ENCODE data around the gene CBR1. TPM values are rescaled to one million over a fixed set of nuclear protein-coding genes. Genes with fewer than 3 reads are reported as not detected.
"Not testable (repeated sequence)": the region's sequence is repeated elsewhere in the genome, so short reads cannot be mapped to it uniquely, and the experiment has no call there.

CBR1 gene
- total RNA-seq, 1 experiment from 2014 or later: 290 TPM

DNA sequence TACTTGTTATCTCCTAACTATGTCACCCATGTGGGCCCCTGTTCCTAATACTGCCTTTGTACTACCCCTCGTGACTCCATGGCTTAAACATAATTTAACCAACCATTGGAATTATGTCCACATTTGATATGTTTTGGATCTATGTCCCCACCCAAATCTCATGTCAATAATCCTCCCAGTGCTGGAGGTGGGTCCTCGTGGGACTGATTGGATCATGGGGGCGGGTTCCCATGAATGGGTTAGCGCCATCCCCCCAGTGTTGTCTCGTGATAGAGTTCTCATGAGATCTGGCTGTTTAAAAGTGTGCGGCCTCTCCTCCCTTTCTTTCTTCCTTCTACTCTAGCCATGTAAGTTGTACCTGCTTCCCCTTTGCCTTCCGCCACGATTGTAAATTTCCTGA, 9.8 kb downstream of the CBR1 start:
- DNase-seq (ENCODE audit: low spot score): no peak

GRCh38 chr21:36080386-36080785, 10.6 kb downstream of the CBR1 start:
- no peak for DNase-seq (ENCODE audit: low spot score)

GRCh38 chr21:36082237-36082664, 12.4 kb downstream of the CBR1 start:
- DNase-seq (ENCODE audit: low spot score): peak; percentile 54

DNA sequence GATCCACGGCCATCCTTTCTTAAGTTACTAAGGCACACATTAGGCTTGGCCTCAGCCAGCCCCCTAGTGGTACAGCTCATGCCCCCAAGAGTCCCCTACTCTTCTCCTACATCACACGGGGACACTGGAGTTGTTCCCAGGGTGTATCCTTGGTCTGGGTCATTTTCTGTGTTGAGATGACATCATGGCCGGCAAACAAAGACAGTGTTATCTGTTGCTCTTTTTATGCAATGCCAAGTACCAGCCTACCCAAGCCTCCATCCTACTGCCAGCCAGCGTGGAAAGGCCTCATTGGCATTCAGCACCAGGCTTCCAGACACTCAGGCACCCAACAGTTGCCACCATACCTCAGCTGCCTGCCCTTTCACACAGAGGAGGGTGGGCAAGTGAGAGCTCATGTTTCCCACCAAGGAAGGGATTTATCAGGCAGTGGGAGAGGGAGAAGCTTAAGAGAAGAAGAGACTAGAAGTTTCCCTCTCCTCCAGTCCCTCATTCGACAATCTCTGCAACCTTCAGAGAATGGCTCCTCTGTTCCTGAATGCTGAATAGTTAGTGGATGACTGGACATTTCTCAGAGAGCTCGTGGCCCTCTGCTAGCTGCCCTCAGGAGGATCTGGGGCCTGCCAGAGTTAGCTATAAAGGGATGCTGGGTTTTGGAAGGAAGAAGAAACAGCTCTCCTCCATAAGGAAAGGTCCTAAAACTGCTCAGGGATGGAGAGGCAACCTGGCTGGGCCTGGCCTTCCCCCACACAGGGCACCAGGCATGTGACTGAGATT, 17.7 kb downstream of the CBR1 start:
- no peak for DNase-seq (ENCODE audit: low spot score)

- DNase-seq (ENCODE audit: low spot score): no peak
Observed at GRCh38 chr21:36089946-36090345, 20.1 kb downstream of the CBR1 start.

DNA sequence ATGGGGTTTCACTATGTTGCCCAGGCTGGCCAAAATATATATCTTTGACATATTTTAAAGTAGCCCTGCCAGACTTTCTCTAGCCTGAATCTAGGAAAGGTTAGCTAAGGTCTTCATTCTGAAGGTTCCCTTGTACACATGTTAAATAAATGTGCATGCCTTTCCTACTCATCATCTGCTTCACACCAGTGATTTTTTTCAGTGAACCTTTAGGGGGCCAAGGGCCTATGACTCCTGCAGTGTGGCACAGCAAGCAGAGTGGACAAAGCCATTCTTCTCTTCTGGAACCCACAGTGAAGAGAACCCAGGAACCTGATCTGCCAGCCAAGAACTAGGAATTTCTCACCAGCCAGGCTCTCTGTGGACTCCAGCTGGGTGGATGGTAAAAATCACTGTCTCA, 22.9 kb downstream of the CBR1 start:
- no peak for DNase-seq (ENCODE audit: low spot score)

- DNase-seq (ENCODE audit: low spot score): no peak
Observed at GRCh38 chr21:36093512-36093911, 23.7 kb downstream of the CBR1 start.

DNA sequence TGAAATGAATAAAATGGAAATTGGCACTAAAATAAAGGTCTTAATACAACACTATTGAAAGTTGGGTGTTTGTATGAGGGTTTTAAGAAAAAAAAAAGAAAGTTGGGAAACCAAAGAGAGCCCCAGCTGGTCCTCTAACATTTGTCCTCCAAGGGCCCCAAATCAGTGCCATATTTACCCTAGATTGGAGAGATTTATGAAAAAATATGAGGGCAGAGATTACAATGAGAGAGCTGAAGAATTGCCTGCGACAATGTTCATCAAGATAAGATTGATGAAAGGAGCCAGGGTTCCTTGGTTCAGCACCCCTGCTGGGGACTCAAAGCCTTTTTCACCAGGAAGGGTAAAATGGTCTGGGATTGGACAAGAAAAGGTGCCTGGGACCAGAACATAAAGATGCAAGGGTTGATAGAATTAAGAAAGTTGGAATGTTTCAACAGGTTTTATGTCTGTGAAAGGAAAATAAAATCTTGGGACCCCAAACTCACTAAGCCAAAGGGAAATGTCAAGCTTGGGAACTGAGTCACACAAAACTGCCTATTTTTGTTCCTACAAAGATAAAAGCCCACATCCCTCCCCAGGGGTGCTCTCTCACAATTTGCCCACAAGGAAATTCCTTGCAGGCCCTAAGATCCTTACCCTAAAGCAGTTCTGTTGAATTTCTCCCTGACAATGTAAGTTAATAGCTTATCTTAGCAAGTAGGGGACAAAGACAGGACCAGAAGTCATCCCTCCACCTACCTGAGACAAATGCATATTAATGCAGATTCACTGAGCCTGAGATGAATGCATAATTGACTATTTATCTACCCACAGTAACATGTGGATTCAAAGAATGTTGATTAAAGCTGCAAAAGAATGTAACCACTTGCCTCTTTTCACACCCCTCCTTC, 26.8 kb downstream of the CBR1 start:
- no peak for DNase-seq (ENCODE audit: low spot score)

DNA sequence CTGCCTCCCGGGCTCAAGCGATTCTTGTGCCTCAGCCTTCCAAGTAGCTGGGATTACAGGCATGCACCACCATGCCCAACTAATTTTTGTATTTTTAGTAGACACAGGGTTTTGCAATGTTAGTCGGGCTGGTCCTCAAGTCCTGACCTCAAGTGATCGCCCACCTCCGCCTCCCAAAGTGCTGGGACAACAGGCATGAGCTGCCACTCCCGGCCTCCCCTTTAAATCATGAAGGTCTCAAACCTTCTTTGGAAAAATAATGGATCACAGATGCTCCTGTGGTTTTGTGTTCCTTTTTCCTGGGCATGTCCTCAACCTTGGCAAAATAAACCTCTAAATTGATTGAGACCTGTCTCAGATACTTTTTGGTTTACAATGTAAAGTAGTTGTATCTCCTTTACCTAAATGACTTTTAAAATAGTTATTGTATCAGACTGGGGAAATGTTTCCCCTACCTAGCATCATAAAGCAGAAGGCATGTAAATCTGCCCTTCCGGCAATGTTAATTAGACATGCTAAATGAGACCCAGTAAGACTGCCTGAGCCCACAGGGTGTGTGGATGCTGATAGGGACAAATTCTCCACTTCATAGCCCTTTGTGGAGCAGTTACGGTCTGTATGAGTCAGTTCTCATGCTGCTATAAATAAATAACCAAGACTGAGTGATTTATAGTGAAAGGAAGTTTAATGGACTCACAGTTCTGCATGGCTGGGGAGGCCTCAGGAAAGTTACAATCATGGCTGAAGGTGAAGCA, 27.8 kb downstream of the CBR1 start:
- DNase-seq (ENCODE audit: low spot score): no peak

- no peak for DNase-seq (ENCODE audit: low spot score)
Observed at GRCh38 chr21:36098182-36098532, 28.3 kb downstream of the CBR1 start.

GRCh38 chr21:36099000-36099399, 29.2 kb downstream of the CBR1 start:
- no peak for DNase-seq (ENCODE audit: low spot score)

GRCh38 chr21:36099695-36100211, 29.9 kb downstream of the CBR1 start:
- DNase-seq (ENCODE audit: low spot score): not testable (repeated sequence)

- DNase-seq (ENCODE audit: low spot score): no peak
Observed at GRCh38 chr21:36100971-36101641, 31.3 kb downstream of the CBR1 start.

- no peak for DNase-seq (ENCODE audit: low spot score)
Observed at GRCh38 chr21:36103434-36103833, 33.6 kb downstream of the CBR1 start.

DNA sequence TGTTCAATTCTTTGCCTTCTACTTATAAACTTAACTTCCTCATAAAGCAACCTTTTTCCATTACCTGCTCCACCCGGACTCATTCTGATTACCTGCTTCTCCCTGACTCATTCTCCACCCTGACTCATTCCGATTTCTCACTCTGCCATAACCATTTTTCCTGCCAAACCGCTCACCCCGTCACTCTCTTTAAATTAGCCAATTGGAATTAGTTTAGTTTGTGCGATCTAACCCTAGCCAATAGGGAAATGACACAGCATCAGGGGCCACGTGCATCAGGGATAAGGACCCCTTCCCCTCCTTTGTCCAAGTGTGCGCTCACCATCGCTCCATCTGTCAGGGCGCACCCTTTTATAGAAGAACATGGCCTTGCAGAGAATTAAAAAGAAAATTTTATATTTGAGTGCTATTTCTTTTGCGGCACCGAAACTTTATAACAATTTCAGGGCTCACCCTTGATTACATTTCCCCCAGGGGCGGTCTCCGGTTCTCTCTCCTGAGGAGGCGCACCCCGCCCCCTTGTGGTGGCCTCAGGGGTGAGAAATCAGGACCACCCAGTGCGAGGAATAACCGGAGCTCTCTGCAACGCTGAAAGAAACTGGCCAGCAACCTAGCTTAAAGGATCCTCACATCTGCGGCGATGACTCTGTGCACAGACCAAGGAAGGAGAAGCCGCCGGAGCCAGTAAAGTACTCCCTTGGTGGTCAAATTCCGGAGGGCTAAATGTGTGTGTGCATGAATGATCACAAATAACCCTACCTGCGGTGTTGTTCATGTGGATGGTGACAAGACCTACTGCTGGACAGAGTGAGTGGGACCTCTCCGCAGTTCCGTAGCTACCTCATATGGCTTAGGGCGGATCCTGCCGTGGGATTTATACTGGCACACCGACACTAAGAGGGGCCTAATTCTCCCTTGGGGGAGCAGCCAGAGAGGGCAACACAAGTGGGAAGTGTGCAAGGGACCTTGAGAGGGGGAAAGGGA, 34.8 kb downstream of the CBR1 start:
- peak; percentile 75 for DNase-seq (ENCODE audit: low spot score)

DNA sequence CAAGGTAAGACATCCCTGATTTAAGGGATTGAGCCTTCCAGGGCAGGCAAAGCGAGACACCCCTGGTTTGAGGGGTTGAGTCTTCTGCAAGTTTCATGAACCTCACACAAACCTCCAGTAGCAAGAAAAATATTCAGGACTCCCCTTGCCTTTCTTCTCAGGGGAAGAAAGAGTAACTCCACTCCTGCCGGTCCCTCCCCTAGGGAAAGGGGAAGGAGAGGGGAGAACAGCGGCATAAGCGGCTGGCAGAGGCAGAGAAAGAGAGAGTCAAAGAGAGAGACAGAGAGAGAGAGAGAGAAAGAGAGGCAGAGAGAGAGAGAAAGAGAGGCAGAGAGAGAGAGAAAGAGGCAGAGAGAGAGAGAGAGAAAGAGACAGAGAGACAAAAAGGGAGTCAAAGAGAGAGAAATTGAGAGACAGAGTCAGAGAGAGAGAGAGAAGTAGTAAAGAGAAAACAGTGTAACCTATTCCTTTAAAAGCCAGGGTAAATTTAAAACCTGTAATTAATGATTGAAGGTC, 35.6 kb downstream of the CBR1 start:
- DNase-seq (ENCODE audit: low spot score): no peak

DNA sequence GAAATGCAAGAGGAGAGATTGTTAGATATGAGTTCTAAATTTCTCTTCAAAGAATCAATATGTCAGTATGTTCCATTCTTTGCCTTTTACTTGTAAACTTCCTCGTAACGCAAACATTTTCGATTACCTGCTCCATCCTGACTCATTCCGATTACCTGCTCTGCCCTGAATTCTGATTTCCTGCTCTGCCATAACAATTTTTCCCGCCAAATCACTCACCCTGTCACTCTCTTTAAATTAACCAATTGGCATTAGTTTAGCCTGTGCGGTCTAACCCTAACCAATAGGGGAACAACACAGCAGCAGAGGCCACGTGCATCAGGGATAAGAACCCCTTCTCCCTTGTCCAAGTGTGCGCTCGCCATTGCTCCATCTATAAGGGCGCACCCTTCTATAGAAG, 40.0 kb downstream of the CBR1 start:
- no peak for DNase-seq (ENCODE audit: low spot score)

DNA sequence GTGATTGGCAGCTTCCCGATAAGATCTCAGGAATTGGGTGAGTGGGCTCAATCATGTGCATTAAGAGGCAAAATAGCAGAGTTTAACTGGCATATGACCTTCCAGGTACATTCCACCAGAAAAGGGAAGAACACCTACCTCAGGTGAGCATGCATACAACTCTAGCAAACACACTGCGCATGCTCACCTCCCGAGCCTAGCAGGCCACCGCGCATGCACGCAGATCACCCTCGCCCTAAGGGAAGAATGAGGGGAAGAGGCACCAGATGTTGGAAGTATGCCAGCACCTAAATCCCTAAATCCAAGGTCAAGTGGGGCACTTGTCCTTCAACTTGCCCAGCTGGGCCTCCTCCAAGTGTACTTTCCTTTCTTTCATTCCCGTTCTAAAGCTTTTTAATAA, 41.4 kb downstream of the CBR1 start:
- DNase-seq (ENCODE audit: low spot score): no peak

DNA sequence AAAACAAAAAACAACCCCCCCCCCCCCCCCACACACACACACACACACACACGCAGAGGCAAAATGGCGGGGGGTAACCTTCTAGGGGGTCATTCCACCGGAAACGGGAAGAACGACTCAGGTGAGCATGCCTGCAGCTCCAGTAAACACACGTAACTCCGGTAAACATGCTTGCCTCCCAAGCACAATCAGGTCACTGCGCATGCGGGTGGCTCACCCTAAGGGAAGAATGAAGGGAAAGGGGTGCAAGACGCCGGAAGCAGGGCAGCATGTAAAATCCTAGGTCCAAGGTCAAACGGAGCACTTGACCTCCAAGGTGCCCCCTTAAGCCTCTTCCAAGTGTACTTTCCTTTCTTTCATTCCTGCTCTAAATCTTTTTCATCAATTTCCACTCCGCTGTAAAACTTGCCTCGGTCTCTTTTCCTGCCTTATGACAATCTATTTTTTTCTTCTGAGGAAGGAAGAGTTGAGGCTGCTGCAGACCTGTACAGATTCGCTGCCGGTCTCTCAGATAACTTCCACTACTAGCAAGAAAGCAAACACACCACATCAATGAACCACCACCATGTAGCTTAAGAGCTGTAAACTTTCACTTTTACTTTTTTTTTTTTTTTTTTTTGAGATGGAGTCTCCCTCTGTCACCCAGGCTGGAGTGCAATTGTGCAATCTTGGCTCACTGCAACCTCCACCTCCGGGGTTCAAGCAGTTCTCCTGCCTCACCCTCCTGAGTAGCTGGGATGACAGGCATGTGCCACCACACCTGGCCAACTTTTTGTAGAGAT, 44.0 kb downstream of the CBR1 start:
- DNase-seq (ENCODE audit: low spot score): no peak

Measured in H4 (cell line).